NCI-H2029 treated with DMSO at 0.1 percent for 48 hours (cell line): ENCODE results near the gene CDC42BPG.
"Not testable (repeated sequence)": the region's sequence is repeated elsewhere in the genome, so short reads cannot be mapped to it uniquely, and the experiment has no call there.

Source experiments
- DNase-seq: peaks from one replicate; lab custom pipeline; 2025; lab: John Stamatoyannopoulos, UW

CDC42BPG gene

GRCh38 chr11:64834723-64835615 lies 9.5 kb downstream of the CDC42BPG start:
- DNase-seq: no peak

GRCh38 chr11:64834031-64834722 lies 10.3 kb downstream of the CDC42BPG start:
- no peak for DNase-seq

DNA sequence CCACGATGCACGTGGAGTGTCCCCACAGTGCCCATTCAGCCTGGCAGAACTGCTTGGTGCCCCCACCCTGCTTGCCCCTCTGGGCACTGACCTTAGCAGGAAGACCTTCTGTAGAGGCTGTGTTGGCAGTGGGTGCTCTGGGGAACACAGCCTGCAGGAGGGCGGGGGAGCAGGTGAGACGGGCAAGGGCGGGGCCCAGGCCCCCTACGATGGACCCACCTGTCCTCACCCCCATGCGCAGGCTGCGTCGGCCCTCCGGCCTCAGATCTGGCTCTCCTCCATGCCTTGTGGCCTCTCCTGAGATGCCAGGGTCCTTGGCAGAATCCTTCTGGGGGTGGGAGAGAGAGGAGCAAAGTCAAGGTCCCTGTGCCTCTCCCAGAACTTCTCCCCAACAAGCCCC lies 10.9 kb downstream of the CDC42BPG start:
- no peak for DNase-seq

- no peak for DNase-seq
These were observed 11.3 kb downstream of the CDC42BPG start for GRCh38 chr11:64833198-64833502.

GRCh38 chr11:64832467-64833197 lies 11.8 kb downstream of the CDC42BPG start:
- no peak for DNase-seq

GRCh38 chr11:64831411-64831891 lies 13.0 kb downstream of the CDC42BPG start:
- DNase-seq: no peak

DNA sequence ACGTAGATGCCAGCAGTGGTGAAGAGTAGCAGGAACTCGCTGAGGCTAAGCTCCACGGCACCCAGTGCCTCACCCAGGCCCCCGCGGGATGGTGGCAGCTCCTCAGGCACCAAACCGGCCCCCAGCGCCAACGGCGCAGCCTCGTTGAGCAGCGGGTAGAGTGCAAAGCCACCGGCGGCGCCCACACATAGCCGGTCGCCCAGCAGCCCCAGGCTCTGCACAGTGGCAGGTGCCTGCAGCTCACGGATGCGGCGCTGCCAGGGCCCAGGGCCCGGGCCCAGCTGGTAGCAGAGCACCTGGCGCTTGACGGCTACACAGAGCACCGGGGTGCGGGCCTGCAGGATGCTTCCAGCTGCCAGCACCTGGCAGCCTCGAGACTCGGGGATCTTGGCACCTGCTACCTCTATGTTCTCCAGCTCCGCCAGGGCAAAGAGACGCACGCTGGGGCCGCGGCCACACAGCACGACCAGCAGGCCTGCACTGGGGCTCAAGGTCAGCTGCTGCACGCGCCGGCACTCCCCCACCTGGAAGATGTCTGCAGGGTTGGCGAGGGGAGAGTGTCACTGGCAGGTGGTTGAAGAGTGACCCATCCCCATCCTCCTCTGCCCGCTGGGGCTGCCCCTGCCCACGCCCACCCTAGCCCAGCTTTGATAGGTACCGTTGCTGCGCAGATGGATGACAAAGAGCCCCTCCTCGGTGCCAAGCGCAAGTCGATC lies 14.8 kb downstream of the CDC42BPG start:
- DNase-seq: no peak

- no peak for DNase-seq
These were observed 17.0 kb downstream of the CDC42BPG start for GRCh38 chr11:64827451-64827839.

DNA sequence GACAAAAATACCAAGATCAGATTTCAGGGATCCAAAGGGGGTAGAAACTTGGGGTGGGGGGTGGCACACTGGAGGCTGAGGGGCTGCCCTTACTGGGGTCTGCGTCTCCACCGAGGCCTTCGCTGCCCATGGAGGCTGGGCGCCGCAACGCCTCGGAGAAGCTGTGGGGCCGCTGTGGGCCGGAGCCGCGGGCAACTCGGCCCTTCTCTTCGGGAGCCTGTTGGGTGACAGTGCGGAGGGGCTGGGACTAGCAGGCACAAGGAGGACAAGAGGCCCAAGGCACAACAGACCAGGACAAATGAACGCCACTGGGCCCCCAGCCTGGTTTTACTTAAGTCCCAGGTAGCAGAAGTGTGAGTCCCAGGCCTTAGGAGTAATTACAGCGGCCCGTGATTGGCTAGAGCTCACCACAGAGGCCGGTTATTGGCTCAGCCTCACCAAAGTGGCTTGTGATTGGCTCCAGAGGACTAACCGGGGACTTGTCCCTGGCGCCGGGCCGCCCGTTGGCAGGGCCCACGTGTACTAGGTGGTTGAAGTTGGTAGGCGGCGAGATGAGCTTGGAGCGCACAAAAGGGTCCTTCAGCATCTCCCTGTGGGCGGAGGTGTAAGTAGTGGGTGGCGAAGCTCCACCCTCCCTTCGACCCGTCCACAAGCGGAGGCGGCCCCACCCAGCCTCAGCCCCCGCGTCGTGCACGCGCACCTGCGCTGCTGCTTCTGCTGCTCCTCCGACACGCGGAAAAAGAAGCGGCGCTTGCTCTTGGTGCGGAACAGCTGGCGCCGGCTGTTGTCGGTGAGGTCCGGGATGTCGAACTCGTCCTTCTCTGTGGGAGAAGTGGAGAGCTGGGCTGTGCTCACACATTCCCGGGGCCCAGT lies 17.6 kb downstream of the CDC42BPG start:
- DNase-seq: no peak

- no peak for DNase-seq
These were observed 18.4 kb downstream of the CDC42BPG start for GRCh38 chr11:64826062-64826461.

GRCh38 chr11:64823568-64824119 lies 20.8 kb downstream of the CDC42BPG start:
- no peak for DNase-seq

DNA sequence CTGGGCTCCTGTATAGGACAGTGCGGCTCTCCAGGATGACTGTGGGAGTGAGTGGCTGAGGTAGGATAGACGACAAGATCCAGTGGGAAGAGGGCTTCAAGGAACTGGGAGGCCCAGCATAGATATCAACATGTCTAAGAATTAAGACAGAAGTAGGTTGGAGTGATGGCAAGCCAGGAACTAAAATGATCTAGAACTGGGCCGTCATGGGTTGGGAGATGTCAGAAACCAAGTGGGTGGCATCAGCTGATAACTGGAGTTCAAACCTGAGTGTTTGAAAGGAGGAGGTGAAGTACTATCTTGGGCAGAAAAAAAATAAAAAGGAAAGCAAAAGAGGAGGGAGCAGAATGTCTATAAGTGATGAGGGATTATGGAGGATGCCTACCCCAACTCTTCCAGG lies 27.0 kb downstream of the CDC42BPG start:
- no peak for DNase-seq

DNA sequence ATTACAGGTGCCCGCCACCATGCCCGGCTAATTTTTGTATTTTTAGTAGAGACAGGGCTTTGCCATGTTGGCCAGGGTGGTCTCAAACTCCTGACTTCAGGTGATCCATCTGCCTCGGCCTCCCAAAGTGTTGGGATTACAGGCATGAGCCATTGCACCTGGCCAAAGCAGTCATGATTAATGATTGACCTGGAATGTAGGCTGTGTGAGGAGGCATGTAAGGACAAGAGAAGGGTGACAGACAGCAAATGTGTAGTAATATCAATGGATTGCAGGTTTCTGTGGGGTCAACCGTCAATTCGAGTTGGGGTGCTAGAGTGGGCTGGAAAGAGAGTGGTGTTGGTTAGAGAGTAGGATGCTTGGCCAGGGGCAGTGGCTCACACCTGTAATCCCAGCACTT lies 29.0 kb downstream of the CDC42BPG start:
- DNase-seq: not testable (repeated sequence)

DNA sequence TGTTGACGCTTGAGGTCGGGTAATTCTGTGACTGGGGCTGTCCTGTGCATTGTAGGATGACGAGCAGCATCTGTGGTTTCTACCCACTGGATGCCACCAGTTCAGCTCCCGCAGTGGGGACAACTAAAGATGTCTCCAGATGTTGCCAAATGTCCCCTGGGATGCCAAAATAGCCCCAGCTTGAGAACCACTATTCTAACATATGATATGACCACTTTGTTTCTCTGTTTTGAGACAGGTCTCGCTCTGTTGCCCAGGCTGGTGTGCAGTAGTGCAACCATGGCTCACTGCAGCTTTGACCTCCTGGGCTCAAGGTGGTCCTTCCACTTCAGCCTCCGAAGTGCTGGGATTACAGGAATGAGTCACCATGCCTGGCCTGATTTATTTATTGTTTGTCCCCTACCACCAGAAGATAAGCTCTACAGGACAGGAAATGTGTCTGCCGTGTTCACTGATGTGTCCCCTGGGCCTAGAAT lies 29.7 kb downstream of the CDC42BPG start:
- no peak for DNase-seq

- DNase-seq: no peak
These were observed 30.6 kb downstream of the CDC42BPG start for GRCh38 chr11:64813826-64814225.

DNA sequence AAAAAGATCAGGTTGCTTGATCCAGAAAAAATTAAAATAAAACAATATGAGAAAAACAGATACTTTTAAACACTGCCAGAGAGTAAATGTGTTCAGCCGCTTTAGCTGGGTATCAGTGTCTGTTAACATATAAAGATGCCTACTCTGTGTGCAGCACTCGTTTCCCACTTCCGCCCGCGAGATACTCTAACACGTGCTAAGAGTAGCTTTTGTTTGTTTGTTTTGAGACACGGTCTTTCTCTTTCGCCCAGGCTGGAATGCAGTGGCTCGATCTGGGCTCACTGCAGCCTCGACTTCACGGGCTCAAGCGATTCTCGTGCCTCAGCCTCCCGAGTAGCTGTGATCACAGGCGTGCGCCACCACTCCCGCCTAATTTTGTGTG lies 33.6 kb downstream of the CDC42BPG start:
- DNase-seq: peak; percentile 91

- peak; percentile 91 for DNase-seq
These were observed 34.1 kb downstream of the CDC42BPG start, which contains the start of gene MEN1 for GRCh38 chr11:64810271-64810890. Gene MEN1 (minus strand): TSS chr11:64810551. CDS start chr11:64810109, 442 bp downstream.

DNA sequence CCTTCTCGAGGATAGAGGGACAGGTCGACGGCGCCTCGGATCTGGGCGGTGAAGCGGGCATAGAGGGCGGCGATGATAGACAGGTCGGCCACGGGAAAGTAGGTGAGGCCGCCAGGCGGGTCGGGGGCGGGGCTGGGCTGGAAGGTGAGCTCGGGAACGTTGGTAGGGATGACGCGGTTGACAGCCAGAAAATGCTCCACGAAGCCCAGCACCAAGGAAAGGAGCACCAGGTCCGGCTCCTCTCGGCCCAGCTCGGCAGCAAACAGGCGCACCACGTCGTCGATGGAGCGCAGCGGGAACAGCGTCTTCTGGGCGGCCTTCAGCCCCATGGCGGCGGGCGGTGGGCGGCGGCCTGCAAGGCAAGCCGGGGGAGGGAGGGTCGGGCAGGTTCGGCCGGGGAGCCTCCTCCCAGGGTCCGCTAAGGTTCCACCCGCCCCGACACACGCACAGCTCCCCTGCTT lies 34.6 kb downstream of the CDC42BPG start:
- DNase-seq: no peak

DNA sequence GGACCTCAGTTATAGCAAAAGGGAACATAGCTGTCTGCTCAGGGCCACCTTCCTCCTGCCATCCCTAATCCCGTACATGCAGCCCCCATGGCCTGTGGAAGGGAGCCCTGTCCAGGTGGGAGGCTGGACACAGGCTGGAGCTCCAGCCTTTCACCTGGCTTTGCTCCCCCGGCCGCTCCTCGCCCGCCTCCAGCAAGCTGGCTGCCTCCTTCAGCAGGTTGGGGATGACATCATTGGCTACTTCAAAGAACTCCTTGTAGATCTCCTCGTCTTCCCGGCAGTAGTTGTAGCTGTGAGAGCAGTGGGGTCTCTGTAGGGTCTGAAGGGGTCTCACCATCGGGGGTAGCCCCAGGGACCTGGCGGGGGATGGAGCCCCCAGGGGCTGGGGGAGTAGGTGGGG lies 39.0 kb downstream of the CDC42BPG start:
- no peak for DNase-seq
